GM21528 (cell line): ENCODE measurements around the gene FERMT1.
"Not testable (repeated sequence)": the region's sequence is repeated elsewhere in the genome, so short reads cannot be mapped to it uniquely, and the experiment has no call there.

Source experiments
- ATAC-seq: cut with Tn5 transposase; IDR thresholded peaks from one replicate; pipeline ENCODE4 v1.9.1; 2021; ENCODE audit warnings: mild to moderate bottlenecking, moderate library complexity; ENCODE audit not compliant: unreplicated experiment, low FRiP score

Gene FERMT1

DNA sequence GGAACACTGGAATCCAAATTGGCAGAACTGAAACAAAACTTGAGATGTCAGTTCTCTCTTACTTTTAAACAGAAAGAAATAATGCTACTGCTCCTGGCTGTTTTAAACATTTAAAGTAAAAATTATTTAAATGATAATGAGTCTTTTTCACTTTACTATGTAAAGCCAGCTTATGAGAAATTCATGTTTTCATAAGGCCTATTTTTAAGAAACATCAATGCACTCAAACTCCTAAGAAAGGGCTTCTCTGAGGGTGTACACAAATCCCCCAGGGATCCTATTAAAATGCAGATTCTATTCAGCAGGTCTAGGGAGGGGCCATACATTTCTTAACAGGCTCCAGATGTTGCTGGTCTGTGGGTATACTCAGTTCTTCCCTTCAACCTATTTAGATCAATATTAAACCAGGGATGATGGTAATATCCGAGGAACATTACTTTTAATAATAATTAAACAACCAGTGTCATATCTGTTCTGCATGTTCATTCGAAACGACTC lies 2.3 kb downstream of the FERMT1 start:
- no peak for ATAC-seq

DNA sequence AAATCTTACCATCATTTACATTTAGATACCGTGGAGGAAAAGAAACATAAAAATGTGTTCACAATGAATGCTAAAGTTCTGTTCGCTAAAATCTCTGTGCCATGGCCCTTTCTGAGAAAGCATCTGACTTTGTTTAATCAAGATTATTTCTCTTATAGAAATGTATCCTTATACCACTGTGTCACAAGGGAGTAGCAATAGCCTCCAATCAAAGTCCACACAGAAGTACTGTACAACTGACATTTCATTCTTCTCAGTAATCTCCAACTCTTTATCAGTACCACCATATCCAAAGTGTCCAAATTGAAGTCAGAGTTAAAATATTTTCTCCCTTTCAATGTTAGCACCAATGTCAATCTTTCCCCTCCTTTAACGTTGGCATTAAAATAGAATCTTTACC lies 6.1 kb downstream of the FERMT1 start:
- no peak for ATAC-seq

DNA sequence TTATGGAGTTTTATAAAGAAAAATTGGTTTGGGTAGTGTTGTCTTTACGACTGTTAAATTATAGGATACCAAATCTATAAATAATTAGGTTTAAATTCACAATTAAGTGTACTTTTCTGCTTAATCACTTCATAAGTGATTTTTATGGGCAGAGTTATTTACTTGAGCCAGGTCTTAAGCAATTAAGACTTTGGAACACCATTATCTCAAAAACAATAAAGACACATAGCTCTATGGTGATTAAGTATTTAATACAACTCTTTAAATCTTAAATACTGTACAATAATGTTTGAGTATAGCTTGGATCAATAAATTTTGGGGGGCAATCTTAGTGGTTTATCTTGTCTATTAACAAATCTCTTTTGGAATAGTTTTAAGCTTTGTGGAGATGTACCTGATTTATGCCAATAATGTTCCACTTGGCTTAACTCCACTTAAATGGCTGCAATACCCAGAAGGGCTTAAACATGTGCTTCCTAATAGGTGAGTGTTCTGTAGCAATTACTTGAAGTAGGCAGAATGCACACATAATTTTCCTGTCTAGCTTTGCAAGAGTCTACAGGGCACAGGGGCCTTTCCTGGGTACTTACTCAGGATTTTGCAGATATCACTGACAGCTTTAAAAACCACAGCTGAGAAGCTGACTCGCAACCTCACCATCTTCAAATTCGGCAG lies 7.5 kb downstream of the FERMT1 start:
- ATAC-seq: no peak

DNA sequence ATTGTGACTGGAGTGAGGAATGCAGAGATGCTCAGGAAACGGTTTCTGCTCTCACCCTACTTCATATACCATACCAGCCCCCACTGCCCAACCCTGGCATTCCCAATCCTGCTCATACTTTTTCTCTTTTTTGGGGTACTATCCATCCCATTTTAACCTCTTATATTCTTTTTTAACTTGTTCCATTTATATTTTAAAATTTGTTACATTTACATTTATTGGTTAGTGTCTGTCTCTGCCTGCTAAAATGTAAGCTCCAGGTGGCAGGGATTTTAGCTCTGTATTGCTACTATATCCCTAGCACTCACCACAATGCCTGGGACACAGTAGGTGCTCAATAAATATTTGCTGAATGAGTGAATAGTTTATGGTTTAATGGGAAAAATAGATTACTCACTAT lies 8.1 kb downstream of the FERMT1 start:
- no peak for ATAC-seq

DNA sequence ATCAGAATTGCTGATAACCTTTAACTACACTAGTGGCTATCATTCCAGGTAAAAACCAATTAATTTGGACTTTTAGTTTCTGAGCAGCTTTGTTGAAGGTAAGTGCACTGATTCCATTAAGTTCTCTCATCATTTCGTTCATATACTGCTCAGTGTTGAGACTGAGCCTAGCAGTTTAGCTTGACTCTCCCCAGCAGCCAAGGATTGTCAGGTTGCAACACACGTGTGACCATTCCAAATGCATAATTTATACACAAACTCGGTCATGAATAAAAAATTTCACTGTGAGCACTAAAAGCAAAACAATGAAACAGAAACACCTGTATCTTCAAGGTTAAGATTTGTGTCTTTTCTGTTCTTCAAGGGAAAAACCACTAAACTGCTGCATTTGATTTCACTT lies 8.9 kb downstream of the FERMT1 start:
- ATAC-seq: no peak

DNA sequence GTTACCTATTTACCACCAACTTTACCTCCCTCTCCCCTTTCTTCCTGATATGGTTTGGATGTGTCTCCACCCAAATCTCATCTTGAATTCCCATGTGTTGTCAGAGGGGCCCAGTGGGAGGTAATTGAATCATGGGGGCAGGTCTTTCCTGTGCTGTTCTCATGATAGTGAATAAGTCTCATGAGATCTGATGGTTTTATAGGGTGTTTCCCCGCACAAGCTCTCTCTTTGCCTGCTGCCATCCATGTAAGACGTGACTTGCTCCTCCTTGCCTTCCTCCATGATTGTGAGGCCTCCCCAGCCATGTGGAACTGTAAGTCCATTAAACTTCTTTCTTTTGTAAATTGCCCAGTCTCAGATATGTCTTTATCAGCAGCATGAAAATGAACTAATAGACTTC lies 9.9 kb downstream of the FERMT1 start:
- ATAC-seq: not testable (repeated sequence)

DNA sequence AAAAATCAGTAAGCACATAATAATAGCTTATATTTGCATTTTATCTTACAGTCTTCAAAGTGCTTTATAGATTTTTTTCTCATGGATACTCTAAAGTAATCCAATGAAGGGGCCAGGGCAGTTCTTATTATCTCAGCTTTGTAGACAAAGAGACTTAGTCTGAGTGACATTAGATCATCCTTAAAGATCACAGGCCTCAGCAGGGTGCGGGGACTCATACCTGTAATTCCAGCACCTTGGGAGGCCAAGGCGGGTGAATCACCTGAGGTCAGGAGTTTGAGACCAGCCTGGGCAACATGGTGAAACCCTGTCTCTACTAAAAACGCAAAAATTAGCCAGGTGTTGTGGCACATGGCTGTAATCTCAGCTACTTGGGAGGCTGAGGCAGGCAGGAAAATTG lies 14.5 kb downstream of the FERMT1 start:
- no peak for ATAC-seq

DNA sequence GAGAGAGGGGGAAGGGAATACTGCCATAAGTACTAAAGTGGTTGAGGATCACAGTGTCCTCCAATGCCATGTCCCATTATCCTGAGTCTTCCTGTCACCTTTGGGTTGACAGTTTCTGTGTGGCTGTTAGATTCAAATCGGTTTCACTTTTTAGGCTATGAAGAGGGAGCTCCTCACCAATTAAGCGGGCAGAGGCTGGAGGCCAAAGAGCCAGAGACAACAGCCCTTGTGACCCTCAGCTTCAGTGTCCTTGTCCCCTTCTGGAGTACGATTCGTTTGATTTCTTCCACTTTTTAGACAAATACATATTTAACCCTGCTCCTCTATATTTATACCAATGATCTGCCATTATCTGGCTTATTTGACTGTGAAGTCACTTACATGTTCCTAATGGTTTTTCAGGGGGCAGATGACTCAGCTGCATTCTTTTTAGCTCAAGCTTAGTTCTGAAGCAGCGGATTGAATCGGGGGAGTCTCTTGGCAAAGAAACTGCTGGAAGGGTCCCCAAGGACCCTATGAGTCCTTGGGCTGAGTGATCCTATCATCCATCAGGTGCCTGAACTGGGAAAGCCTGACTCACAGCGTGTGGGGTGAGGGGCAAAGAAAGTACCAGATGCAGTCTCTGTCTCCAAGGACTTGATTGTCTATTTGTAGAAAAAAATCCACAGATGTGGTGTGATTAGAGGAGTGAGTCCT lies 18.2 kb downstream of the FERMT1 start:
- ATAC-seq: no peak

DNA sequence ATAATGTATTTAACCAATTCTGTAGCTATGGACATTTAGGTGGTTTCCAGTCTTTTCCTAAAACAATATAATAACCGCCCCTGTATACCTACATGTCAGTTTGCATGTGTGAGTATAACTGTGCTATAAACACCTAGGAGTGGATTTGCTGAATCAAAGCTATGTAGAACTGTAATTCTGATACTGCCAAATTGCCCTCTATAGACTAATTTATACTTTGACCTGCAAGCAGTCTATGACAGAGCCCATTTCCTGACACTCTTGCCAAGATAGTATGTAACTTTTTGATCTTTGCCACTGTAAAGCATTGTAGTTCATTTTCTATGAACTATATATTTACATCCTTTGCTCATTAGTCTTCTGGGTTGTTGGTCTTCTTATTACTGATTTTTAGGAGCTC lies 19.5 kb downstream of the FERMT1 start:
- ATAC-seq: no peak

DNA sequence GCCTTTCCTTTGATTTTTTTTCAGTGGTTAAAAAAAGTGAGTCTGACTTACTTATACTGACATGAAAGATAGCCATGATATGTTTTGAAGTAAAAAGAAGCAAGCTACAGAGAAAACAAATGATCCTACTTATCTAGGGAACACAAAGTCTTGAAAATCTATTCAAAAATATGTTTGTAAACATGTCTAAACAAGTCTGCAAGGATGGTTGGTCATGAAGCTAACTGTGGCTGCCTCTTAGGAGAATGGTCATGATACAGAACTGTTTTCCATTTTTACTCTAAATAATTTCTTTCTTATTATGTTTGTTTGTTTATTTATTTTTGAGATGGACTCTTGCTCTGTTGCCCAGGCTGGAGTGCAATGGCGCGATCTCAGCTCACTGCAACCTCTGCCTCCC lies 21.5 kb downstream of the FERMT1 start:
- ATAC-seq: no peak

DNA sequence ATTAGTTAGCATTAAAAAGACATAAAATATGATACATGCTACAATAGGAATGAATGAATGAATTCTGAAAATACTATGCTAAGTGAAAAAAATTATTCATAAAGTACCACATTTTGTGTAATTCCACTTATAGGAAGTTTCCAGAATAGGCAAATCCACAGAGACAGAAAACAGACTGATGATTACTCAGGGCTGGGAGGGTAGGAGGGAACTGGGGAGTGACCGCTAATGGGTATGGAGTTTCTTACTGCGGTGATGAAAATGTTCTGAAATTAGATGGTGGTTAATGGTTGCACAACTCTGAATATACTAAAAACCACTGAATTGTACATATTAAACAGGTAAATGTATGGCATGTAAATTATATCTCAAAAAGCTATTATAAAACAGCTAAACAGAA lies 22.6 kb downstream of the FERMT1 start:
- no peak for ATAC-seq

DNA sequence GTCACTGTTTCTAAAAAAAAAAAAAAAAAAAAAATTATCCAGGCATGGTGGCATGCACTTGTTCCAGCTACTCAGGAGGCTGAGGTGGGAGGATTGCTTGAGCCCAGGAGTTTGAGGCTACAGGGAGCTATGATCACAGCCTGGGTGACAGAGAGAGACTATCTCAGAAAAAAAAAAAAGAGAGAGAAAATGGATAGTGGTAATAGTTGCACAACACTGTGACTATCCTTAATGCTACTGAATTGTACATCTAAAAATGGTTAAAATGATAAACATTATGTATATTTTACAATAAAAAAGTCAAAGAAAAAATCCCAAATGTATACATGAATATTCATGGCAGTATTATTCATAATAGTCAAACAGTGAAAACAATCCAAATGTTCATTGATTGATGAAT lies 23.0 kb downstream of the FERMT1 start:
- no peak for ATAC-seq

DNA sequence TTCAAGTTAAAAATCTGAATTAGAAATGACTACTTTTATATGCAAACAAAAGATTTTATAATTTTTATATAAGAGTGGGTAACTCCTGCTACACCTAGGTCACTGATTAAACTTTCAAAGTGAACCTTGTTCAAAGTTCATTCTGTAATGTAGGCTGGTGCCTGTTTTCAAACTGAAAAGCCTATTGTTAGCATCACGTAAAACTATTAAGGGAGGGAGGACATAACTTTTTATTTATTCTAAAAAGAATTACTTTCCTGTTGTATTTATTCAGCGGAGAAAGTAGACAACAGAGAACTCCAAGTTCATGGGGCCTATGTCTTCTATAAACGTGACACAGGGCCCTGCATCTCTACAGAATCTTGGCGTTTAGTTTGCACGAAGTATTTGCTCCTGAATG lies 27.4 kb downstream of the FERMT1 start:
- ATAC-seq: no peak

DNA sequence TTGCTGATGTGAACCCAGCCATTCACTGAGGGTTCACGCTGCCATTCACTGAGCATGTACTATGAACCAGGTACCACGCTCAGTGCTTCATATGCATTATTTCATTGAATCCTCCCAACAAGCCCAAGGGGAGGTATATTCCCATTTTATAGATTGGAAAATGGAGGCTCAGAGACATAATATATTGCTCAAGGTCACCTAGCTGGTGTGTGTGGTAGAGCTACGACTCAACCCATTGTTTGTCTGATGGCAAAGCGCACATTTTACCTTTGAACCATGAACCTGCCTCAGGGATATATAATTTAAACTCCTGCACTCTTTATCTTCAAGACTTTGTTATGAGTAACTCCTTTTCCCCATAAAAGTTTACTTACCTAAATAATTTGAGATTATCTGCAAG lies 28.3 kb downstream of the FERMT1 start:
- no peak for ATAC-seq

DNA sequence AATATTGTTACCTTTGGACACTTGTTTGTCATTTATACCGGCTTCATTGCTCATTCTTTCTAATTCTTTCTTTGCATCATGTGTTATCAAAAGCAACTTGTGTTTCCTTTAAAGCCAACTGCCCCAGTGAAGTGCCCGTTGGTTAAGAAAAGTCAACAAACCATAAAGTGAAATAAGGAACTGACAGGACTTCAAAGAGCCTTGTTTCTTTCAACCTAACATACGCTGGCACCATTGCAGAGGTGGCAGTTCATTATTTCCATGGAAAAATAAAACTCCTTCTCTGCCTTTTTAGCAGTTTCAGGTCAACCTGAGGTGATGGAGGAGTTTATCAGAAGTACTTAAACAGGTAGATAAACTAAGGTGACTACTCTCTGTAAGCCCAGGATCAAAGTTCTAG lies 28.8 kb downstream of the FERMT1 start:
- ATAC-seq: no peak

DNA sequence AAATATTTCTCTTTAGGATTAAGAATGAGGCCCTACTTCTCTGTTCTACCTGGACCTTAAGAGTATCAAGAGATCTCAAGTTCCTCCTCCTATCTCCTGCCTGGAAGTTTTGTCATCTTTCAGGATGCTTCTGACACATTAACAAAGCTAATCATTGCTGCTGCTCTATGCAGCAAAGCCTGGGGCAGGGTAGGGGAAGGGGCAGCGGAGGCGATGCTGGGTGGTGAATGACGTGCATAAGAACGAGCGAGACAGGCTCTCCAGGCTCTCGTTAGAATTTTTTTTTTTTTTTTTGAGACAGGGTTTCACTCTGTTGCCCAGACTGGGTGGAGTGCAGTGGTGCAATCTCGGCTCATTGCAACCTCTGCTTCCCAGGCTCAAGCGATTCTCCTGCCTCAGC lies 31.2 kb downstream of the FERMT1 start:
- no peak for ATAC-seq

DNA sequence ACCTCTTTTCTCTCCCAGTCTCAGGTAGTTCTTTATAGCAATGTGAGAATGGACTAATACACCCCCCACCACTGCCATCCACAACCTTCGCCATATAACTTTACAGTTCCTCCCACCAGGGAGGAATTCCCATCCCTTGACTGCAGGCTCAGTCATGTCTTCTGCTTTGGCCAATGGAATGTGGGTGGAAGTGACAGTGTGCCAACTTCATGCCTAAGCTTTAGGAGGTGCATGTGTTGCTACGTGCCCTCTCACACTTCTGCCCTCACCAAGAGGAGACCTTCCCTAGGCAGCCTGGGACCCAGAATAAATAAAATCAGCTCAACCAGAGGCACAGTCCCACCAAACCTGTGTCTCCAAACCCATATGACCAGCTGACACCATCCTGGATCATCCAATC lies 36.0 kb downstream of the FERMT1 start:
- no peak for ATAC-seq

DNA sequence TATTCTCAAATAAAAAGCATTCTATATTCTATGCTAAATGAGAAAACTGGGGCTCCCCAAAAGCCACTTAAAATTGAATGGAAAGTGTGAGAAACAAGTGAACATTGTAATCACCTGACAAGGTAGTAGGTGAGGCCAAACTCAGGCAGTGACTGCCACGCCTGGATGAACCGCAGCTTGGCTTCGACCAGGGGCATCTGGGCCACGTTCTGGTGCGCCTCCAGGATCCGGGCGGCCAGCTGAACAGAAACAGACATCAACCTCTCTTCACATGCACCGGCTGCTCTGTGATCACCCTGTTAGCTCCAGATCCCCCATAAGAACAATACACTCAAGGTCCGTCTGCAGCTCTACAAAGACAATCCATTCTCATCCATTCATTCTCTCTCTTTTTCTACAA lies 38.9 kb downstream of the FERMT1 start:
- ATAC-seq: no peak

DNA sequence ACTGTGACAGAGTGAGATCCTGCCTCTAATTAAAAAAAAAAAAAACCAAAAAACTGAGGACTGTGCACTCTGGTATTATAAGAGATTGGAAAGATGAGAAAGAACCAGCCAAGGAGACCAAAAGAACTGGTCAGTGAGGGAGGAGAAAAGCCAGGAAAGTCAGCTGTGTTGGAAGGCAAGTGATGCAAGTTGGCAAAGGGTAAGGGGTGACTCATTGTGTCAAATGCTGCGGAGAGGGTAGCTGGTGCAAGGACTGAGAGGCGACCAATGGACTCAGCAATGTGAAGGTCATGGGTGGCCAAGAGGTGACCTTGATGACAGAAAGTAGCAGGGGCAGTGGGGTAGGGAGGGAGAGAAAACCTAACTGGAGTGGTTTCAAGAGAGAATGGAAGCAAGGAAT lies 41.6 kb downstream of the FERMT1 start:
- no peak for ATAC-seq

DNA sequence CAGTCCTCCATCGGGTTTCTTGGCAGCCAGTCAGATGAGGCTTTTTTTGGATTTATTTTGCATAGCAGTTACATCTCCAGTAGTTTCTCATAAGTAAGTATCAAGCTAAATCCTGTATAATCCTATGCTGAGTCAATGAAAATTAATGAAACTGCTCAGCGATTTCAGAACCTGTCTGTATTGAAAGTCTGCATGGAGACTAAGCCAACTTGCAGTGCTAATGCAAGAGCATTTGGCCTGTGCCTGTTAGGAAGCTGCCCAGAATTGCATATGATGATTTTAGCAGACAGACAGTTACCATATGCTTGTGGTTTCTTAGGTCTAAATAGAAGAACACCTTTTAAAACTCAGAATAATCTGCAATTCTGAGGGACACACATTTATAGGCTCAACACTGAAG lies 43.8 kb downstream of the FERMT1 start:
- no peak for ATAC-seq

DNA sequence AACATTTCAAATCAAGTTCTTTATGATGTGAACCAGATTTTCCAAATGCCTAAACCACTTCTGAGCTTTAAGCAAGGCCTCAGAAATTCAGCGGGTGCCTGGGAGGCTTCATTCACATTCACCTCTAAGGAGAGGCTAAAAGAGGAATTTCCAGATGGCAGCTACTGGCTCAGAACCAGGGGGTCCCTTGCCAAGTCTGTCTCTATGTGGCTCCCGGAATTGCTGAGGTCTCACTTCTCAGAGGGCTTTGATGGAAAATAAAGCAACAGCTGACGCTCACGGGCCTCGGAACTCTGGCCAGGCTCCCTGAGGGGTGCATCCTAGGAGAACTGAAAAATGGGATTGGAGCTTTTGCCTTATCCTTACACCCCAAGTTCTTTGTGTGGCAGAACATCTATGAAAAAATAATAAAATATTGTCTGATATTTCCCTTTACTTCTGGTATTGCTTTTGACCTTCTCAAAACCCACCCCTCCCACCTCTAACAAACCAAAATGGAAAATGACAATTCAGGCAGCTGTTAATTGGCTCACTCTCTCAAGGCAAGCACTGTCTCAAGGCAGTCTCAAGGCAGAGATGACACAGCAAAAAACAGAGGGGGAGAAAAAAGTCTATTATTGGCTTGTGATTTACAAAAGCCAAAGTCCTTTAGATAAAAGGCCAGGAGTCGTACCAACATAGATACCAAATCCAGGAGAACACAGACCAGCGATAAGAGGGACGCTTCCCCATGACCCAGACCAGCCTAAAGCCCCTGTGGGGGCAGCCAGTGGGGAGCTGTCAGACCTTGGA lies 47.2 kb downstream of the FERMT1 start:
- ATAC-seq: no peak

DNA sequence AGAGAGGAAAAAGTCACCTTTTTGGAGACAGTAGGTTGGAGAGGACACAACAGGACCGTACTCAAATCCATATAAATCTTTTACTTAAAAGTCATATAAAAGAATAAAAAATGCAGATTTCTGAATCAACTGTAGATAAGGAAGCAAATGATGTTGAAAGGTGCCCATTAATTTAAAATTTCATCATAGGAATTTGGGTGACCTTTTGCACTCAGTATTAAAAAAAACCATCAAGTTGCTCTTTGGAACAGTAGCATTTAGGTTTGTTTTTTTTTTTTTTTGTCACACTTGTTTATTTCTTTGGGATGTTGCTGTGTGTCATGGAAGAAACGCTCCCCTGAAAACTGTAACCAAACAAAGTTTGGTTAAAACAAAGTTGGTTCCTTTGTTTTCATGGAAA lies 48.0 kb downstream of the FERMT1 start:
- no peak for ATAC-seq
